NCI-H2227 (cell line): ENCODE data around the gene CLEC16A.

ENCODE experiments used
- DNase-seq: peaks from one replicate; lab custom pipeline; 2025; ENCODE audit not compliant: unreplicated experiment; lab: John Stamatoyannopoulos, UW

Gene CLEC16A

GRCh38 chr16:11079652-11080187 is 135.4 kb downstream of the CLEC16A start:
- no peak for DNase-seq

GRCh38 chr16:11080327-11080967 is 136.1 kb downstream of the CLEC16A start:
- no peak for DNase-seq

DNA sequence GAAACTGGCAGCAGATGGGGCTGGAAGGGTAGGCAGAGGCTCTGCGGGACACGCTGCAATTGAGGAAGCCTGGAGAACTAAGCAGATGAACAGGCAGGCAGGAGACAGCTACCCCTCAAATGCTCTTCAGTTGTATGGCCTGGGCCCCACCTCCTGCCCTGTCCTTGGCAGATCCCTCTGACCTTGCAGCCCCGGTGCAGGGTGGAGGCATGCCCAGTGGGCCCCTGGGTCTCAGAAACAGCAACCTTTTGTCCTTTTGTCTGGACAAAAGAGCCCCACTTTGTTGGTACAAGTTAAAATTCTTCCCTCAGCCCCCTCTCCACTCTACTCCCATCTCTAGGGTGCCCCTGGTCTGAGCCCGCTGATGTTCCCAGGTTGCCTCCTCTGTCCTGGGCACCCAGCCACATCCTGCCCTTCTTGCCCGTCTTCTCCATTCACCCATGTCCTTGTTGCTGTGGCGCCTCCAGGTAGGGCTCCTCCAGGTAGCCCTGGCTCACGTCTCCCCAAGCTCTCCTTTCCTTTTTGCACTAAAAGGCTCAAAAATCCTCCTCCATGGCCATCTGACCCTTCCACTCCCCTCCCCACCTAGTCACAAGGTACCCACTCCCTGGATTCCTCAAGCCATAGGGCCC is 136.8 kb downstream of the CLEC16A start:
- DNase-seq = no peak

DNA sequence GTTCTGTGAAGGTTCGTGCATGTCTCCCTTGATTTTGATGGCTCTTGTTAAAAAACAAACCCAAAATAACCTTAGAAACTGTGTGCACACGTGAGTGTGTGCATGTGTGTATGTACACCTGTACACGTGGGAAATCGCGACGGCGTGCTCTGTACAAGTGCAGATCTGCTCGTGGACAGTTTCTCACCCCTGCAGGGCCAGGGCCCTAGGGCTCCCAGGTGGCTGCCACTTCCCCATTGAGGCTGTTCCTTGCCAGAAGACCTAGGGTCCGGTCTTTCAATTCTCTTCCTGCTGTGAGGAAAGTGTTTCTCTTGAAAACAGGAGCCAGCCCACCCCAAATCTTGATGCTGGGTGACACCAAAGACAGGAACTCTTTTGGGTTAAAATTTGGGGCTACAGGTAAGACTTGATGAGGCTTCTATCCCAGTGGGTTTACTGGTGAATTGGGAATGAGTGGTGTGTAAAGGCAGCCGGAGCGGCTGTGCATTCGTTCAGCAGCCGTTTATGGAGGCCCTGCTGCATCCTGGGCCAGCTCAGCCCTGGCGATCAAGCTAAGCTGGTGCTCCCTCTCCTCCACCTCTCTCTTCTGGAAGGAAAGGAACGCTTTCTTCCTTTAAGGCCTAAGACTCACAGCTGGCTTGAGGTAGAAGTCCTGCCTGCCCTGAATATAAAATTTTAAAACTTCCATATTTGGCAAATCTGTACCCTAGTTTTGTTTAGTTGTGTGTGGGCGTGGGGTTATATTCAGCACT is 137.9 kb downstream of the CLEC16A start:
- no peak for DNase-seq

DNA sequence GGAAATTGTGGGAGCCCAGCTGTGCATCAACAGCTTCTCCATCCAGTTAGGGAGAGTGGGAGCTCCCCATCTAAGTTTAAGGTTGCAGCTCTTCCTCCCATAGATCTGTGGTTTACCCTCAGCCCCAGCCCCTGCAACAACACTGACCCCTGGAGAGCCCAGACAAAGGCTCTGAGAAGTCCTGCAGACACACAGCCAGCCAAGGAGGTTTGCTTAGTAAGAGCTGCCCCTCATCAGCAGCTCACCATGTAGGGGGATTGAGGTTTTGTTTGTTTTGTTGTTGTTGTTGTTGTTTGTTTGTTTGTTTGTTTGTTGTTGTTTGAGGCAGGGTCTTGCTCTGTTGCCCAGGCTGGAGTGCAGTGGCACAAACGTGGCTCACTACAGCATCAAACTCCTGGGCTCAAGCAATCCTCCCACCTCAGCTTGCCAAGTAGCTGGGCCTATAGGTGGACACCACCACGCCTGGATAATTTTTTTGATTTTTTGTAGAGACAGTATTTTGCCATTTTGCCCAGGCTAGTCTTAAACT is 138.6 kb downstream of the CLEC16A start:
- DNase-seq = no peak

DNA sequence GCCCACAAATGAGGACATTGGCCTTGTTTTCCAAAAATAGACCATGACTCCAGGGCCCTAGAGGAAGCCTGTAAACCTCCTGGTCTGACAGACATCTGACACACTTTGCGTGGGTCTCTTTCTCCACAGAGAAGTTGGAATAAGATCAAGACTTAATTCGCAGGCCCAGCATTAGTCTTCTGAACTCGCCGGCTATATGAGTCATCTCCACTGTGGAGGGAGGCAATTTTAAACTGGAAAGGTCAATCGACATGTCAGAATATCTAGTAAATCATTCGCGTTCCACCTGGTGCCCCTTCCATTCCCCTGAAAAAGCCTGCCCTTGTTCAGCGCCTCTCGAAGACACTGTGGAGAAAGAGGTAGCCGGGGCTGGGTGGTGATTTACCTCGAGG is 140.1 kb downstream of the CLEC16A start:
- peak; percentile 77 for DNase-seq

DNA sequence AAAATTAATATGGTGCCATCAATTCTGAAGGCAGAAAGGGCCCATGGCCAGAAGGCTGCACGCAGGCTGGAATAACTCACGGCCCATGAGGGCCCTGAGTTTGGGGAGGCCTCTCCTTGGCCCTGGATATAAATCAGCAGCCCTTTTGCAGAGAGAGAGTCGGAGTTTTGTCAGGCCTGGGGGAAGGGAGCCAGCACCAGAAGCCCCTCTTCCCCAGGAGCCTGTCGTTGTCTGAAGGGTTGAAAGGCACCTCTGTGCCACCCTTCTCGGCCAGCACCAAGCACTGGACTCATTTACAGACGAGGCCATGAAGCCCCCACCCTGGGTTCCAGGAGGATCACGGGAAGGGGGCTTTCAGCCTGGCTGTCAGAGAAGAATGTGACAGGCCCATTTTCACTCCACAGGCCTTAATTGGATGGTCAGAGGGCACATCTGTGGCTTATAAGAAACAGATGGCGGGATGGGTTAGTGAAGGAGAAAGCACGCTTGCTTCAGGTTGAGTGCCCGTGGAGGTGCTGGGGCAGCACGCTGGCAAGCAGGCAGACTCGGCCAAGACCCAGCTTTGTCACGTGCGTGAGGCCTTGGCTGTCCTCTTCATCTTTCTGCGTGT is 140.6 kb downstream of the CLEC16A start:
- peak; percentile 86 for DNase-seq

DNA sequence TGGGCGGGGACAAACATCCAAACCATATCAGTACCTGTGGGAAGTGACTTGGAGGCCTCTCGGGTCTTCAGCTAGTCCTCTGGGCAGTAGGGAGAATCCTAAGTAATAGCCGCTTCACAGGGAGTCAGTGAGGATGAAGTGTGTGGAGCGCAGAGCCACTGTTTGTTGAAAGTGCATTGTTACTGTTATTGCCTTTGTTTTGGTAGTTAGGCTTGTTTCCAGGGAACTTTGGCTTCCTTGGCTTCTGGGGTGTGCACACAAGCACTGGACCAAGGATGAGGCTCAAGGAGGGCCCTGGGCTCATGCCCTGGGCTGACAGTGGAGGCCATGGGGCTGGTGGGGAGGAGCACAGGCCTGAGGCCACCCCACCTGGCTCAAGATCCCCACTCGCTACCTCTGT is 141.6 kb downstream of the CLEC16A start:
- DNase-seq = no peak

GRCh38 chr16:11087691-11088073 is 143.3 kb downstream of the CLEC16A start:
- no peak for DNase-seq

DNA sequence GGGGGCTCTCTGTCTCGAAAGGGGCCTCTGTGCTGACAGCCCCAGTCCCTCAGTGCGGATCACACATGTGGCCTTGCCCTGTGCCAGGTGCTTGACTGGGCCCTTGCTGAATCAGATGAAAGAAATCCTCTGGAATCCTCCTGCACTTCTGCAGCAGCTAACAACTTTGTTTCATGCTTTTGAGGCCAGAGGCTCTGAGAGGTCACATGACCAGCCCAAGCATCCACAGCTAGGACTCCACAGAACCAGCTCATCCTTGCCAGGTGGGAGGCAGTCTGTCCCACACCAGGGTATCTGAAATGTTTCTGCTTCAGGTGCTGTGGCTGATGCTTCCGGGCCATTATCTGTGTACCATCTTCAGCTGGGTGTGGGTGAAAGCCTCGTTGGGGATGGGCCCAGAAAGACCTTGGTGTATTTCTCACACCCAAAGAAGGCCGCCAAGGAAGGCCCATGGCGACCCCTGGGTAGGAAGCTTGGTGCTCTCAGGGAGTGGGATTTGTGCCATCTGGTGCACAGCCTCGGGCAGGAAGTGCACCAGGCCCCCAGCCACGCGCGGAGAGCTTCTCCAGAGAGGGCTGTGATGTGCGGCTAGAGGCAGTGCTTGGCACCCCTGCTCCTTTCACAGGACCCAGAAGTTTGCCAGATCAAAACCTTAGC is 143.8 kb downstream of the CLEC16A start:
- no peak for DNase-seq

DNA sequence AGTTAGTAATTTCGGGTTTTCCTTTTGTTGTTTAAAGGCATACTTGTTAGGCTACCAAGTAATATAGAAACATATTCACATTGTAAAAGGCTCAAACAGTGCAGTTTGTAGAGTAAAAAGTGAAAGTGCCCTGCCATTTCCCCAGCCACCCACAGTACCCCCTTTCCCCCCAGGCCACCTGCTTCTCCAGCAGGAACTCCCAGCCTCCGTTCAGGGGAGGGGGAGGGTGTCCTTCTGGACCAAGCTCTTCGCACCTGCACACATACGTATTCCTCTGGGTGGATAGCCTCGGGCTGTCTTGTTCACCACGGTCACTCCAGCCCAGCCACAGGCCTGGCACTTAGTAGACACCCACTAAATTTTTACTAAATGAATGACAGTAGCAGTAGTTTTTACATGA is 144.5 kb downstream of the CLEC16A start:
- no peak for DNase-seq

GRCh38 chr16:11089504-11090124 is 145.2 kb downstream of the CLEC16A start:
- DNase-seq = no peak

DNA sequence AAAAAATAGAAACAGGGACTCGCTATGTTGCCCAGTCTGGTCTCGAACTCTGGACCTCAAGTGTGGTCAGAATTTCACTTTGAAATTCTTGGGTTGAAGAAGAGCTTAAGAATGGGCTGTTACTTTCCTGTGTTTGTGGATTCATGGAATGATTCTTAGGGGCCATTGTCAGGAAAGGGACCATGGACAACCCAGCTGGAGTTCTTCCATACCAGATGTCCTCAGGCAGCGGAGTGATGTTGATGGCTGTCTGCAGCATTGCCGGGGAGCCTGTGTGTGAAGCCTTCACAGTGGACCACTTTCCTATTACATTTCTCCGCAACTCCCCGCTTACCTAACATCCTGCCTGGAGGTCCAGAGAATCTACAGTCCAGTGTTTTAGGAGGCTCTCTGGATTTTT is 145.9 kb downstream of the CLEC16A start:
- DNase-seq = no peak

DNA sequence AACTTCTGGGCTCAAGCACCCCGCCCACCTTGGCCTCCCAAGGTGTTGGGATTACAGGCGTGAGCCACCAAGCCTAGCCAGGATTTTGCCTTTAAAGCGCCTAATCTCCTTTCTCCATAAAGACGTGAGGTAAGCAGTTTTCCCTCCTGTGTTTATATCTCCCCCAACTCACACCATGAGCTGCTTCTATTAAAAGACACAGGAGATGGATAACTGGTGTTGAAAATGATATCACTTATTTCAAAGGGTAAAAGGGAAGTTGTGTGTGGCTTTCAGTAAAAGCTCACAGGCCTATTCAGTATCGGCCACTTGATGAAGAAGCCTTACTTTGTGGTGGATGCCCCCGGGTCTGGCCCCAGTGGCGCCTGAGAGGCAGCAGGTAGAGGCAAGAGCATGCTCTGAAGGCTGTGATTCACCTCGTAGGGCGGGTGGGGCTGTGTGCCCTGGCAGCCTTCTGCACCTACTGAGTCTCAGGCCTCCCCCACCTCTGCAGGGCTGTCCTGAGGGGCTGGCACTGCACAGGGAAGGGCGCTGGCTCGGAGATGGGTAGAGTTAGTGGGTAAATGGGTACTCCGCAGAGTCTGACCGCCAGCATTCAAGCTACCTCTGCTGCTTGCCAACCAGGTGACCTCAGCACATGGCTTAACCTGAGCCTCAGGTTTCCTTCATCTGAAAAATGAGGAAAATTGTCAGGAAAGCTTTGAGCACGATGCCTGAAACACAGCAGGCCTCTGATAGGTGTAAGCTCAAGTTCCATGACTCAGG is 146.8 kb downstream of the CLEC16A start:
- DNase-seq = no peak

GRCh38 chr16:11092788-11093571 is 148.6 kb downstream of the CLEC16A start:
- no peak for DNase-seq

DNA sequence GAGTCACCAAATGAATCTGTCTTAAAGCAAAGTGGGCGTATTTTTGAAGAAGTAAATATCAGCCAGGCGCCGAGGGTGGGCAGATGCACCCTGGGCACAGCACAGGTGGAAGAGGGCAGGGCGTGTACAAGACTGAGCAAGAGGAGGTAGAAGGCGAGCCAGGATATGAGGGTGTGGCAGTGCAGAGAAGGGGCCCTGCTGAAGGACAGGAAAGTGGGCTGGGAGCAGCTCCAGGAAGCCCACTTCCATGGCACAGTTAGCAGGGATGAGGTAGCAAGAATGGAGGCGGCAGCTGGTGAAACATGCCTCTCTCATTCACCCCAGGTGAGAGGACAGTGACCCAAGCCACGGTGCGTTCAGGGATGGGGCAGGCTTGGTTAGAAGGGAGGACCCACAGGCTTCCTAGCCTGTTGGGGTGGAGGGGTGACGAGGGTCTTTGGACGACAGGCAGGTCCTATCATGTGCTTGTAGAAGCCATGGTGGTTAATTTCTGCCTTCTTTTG is 149.3 kb downstream of the CLEC16A start:
- no peak for DNase-seq

- no peak for DNase-seq
Measured at GRCh38 chr16:11094075-11094856, 149.9 kb downstream of the CLEC16A start.
